Body of pancreas (tissue), 4 donors: ENCODE data around the gene COA5. TPM values are rescaled to one million over a fixed set of nuclear protein-coding genes. Genes with fewer than 3 reads are reported as not detected.

Experiments used
- ATAC-seq: fragments of 150-250 bp; one replicate; pipeline ENCODE4 v1.9.1; 2016
- DNase-seq, 4 donors: peaks; one replicate each; pipeline ENCODE4 v3.0.0-alpha.2; 2019
- H3K27ac ChIP-seq, 4 donors: fragments of 200-600 bp; sonication (generic); 1 replicate in 3 of 4; 2 replicates in 1 of 4; pipeline versions ENCODE4 v1.5.1 to v1.6.1; 2016 to 2019; ENCODE audit warnings: mild to moderate bottlenecking in 1 of 4, mixed read lengths in 1 of 4, moderate library complexity in 1 of 4
- H3K27me3 ChIP-seq, 2 donors: fragments of 200-600 bp; sonication (generic); one replicate each; pipeline ENCODE4 v1.6.0; 2016; ENCODE audit warnings: mild to moderate bottlenecking in 1 of 2
- H3K36me3 ChIP-seq, 2 donors: fragments of 200-600 bp; sonication (generic); replicated peaks in 1 of 2; 2 replicates each; pipeline ENCODE4 v1.5.1; 2016; ENCODE audit warnings: low read depth in 2 of 2; ENCODE audit not compliant: insufficient read depth in 1 of 2
- H3K4me1 ChIP-seq: fragments of 200-600 bp; sonication (generic); one replicate; pipeline ENCODE4 v1.6.0; 2016
- H3K4me3 ChIP-seq, 2 donors: fragments of 200-600 bp; sonication (generic); 1 replicate in 1 of 2; 2 replicates in 1 of 2; pipeline ENCODE4 v1.5.1; 2016 to 2019
- H3K9me3 ChIP-seq, 3 donors: fragments of 200-600 bp; sonication (generic); 1 replicate in 2 of 3; 2 replicates in 1 of 3; pipeline ENCODE4 v1.5.1; 2016
- CTCF ChIP-seq, 7 experiments: fragments of 450-650 bp in 4 of 7; fragments of 200-600 bp in 3 of 7; sonication (generic) in 3 of 7; IDR thresholded peaks; one replicate each; pipeline ENCODE4 v1.5.1; 2016 to 2019; ENCODE audit warnings: antibody characterized with exemption in 7 of 7
- POLR2A ChIP-seq, 3 donors: fragments of 450-650 bp; IDR thresholded peaks; one replicate each; pipeline ENCODE4 v1.6.1; 2016; ENCODE audit warnings: antibody characterized with exemption in 3 of 3, mild to moderate bottlenecking in 2 of 3
- WGBS, 2 donors: methylation state at CpG; one replicate each; pipeline ENCODE4 v1.1.5; 2017; 5-methylcytosine and 5-hydroxymethylcytosine counted together
- intact Hi-C: fragments of 100-400 bp; cut with DNase I; formaldehyde crosslinking; loops from one replicate; pipeline ENCODE4 v1.15.1; 2023
- total RNA-seq, 2 donors: library from RNA; depleted of rRNA; stranded (reverse); fragments of >200 nt; gene quantifications; one replicate each; pipeline ENCODE4 v1.1.0, GENCODE V29; 2016

The COA5 gene
- total RNA-seq, 2 donors from 2014 or later: 20.1 to 39.2 TPM

- WGBS, 2 donors: 2 to 4% methylated on average over 19 to 29 of the region's 29 CpGs
- H3K27ac ChIP-seq: peak overlapping the region; percentile 91 to 98 (median 94)
- DNase-seq: peak in 2 of 4 donors; percentile 35 to 38
- H3K36me3 ChIP-seq: peaks cover 0 to 5% of the 10 kb centered on the region in 2 donors
- H3K4me3 ChIP-seq: peak overlapping the region; percentile 71 to 83
- intact Hi-C loops: no loop called here
- no peak for TF ChIP-seq POLR2A (IDR thresholded peaks at IDR 0.05)
- TF ChIP-seq CTCF (IDR thresholded peaks at IDR 0.05): no peak
- no peaks in the 10 kb centered on the region for H3K9me3 ChIP-seq
- ATAC-seq: peak; percentile 28
- no peaks in the 10 kb centered on the region for H3K27me3 ChIP-seq
- peaks cover 40% of the 10 kb centered on the region for H3K4me1 ChIP-seq
These were observed 771 bp upstream of the COA5 start for GRCh38 chr2:98608962-98609604.

- ATAC-seq (peak; percentile 1), DNase-seq (no peak)
- TF ChIP-seq CTCF (IDR thresholded peaks at IDR 0.05) (no peak), POLR2A (IDR thresholded peaks at IDR 0.05) (no peak)
- Histone ChIP-seq H3K4me3 (peak overlapping the region; percentile 71 to 83), H3K27me3 (no peaks in the 10 kb centered on the region), H3K4me1 (peaks cover 40% of the 10 kb centered on the region), H3K27ac (peak overlapping the region; percentile 91 to 98 (median 94)), H3K36me3 (peaks cover 0 to 5% of the 10 kb centered on the region in 2 donors), H3K9me3 (no peaks in the 10 kb centered on the region)
- intact Hi-C loops: no loop called here
- WGBS, 2 donors: 1 to 2% methylated on average over 7 of the region's 7 CpGs
These were observed 584 bp downstream of the COA5 start for GRCh38 chr2:98607741-98608115.

GRCh38 chr2:98607104-98607503 lies 1.2 kb downstream of the COA5 start:
- peaks cover 40% of the 10 kb centered on the region for H3K4me1 ChIP-seq

GRCh38 chr2:98606431-98606830 lies 1.9 kb downstream of the COA5 start:
- peaks cover 38% of the 10 kb centered on the region for H3K4me1 ChIP-seq
- H3K36me3 ChIP-seq: peaks cover 0 to 3% of the 10 kb centered on the region in 2 donors
- no peak overlapping the region for H3K27ac ChIP-seq
- no peak for DNase-seq
- TF ChIP-seq POLR2A (IDR thresholded peaks at IDR 0.05): no peak
- TF ChIP-seq CTCF (IDR thresholded peaks at IDR 0.05): no peak
- intact Hi-C loops: no loop called here
- H3K9me3 ChIP-seq: no peaks in the 10 kb centered on the region
- no peak for ATAC-seq
- H3K27me3 ChIP-seq: no peaks in the 10 kb centered on the region
- WGBS, 2 donors: 35 to 41% methylated on average over 7 of the region's 7 CpGs
- no peak overlapping the region for H3K4me3 ChIP-seq

More at GRCh38 chr2:98607104-98607503, 1.2 kb downstream of the COA5 start:
- no peak overlapping the region for H3K4me3 ChIP-seq
- no peak for DNase-seq
- 29 to 41% methylated on average over 6 of the region's 6 CpGs for WGBS, 2 donors
- H3K36me3 ChIP-seq: peaks cover 0 to 3% of the 10 kb centered on the region in 2 donors
- no peak overlapping the region for H3K27ac ChIP-seq
- no peaks in the 10 kb centered on the region for H3K27me3 ChIP-seq
- intact Hi-C loops: no loop called here
- H3K9me3 ChIP-seq: no peaks in the 10 kb centered on the region
- no peak for ATAC-seq
- TF ChIP-seq POLR2A (IDR thresholded peaks at IDR 0.05): no peak
- TF ChIP-seq CTCF (IDR thresholded peaks at IDR 0.05): no peak

- intact Hi-C loops: no loop called here
These were observed 3.2 kb downstream of the COA5 start for GRCh38 chr2:98605076-98605475.

More at GRCh38 chr2:98605076-98605475, 3.2 kb downstream of the COA5 start:
- DNase-seq: no peak
- no peak for ATAC-seq
- H3K27me3 ChIP-seq: no peaks in the 10 kb centered on the region
- WGBS, 2 donors: 73 to 75% methylated on average over 3 of the region's 3 CpGs
- TF ChIP-seq POLR2A (IDR thresholded peaks at IDR 0.05) (no peak), CTCF (IDR thresholded peaks at IDR 0.05) (no peak)
- no peak overlapping the region for H3K27ac ChIP-seq
- no peak overlapping the region for H3K4me3 ChIP-seq
- H3K4me1 ChIP-seq: peaks cover 25% of the 10 kb centered on the region
- no peaks in the 10 kb centered on the region for H3K9me3 ChIP-seq
- peaks cover 0 to 8% of the 10 kb centered on the region in 2 donors for H3K36me3 ChIP-seq
